Measurements from ENCODE around the gene UQCC5. TPM values are rescaled to one million over a fixed set of nuclear protein-coding genes. Genes with fewer than 3 reads are reported as not detected.
A peak's percentile ranks its signal among the peaks of the same experiment; 100 is the strongest.

The UQCC5 gene
- total RNA-seq, 1 experiment from 2014 or later, result 10.3 TPM

GRCh38 chr3:52541050-52541449 is 4.6 kb downstream of the UQCC5 start:
- peaks cover 3% of the 10 kb centered on the region for H3K36me3 ChIP-seq (ENCODE audit: insufficient read depth, low read length, poor library complexity, severe bottlenecking)
- DNase-seq (ENCODE audit: low spot score), result no peak
- CTCF ChIA-PET, result no interaction called here
- H3K4me3 ChIP-seq (ENCODE audit: low read depth, low read length, poor library complexity, severe bottlenecking), result no peak overlapping the region
- H3K27me3 ChIP-seq (replicated peaks; ENCODE audit: insufficient read depth, low read depth, low read length, poor library complexity), result no peaks in the 10 kb centered on the region
- H3K9me3 ChIP-seq (ENCODE audit: low read depth, low read length, poor library complexity, severe bottlenecking), result no peaks in the 10 kb centered on the region
- POLR2A ChIA-PET (ENCODE audit: low non-redundant PET), result no interaction called here
- no peaks in the 10 kb centered on the region for H3K4me1 ChIP-seq (ENCODE audit: insufficient read depth, low read length, poor library complexity, severe bottlenecking)
- H3K27ac ChIP-seq (ENCODE audit: low read depth, low read length, poor library complexity, severe bottlenecking), result no peak overlapping the region
- TF ChIP-seq CTCF (conservative IDR thresholded peaks at IDR 0.05; ENCODE audit: low read depth, low read length), result no peak
- TF ChIP-seq EZH2 (IDR thresholded peaks at IDR 0.05; ENCODE audit: borderline replicate concordance, low read depth, low read length, poor library complexity, severe bottlenecking), result no peak
- no TSS peak for BruUV-seq (replicated peaks)
- intact Hi-C loops (cut with micrococcal nuclease; ENCODE audit: unreplicated experiment), result no loop called here

- H3K36me3 ChIP-seq (ENCODE audit: insufficient read depth, low read length, poor library complexity, severe bottlenecking), result peaks cover 12% of the 10 kb centered on the region
- H3K9me3 ChIP-seq (ENCODE audit: low read depth, low read length, poor library complexity, severe bottlenecking), result no peaks in the 10 kb centered on the region
- no peak overlapping the region for H3K4me3 ChIP-seq (ENCODE audit: low read depth, low read length, poor library complexity, severe bottlenecking)
- TF ChIP-seq EZH2 (IDR thresholded peaks at IDR 0.05; ENCODE audit: borderline replicate concordance, low read depth, low read length, poor library complexity, severe bottlenecking), result no peak
- TF ChIP-seq CTCF (conservative IDR thresholded peaks at IDR 0.05; ENCODE audit: low read depth, low read length), result no peak
- BruUV-seq (replicated peaks), result no TSS peak
- no peaks in the 10 kb centered on the region for H3K4me1 ChIP-seq (ENCODE audit: insufficient read depth, low read length, poor library complexity, severe bottlenecking)
- H3K27ac ChIP-seq (ENCODE audit: low read depth, low read length, poor library complexity, severe bottlenecking), result no peak overlapping the region
- CTCF ChIA-PET, result no interaction called here
- intact Hi-C loops (cut with micrococcal nuclease; ENCODE audit: unreplicated experiment), result no loop called here
- no peaks in the 10 kb centered on the region for H3K27me3 ChIP-seq (replicated peaks; ENCODE audit: insufficient read depth, low read depth, low read length, poor library complexity)
- POLR2A ChIA-PET (ENCODE audit: low non-redundant PET), result interaction anchor here (0.5 kb wide), 1 partner anchor 1019 kb away, joined by 5 read pairs; no protein-coding TSS in a partner anchor
- DNase-seq (ENCODE audit: low spot score), result no peak
These were observed 8.5 kb downstream of the UQCC5 start for GRCh38 chr3:52544937-52545336.

GRCh38 chr3:52546111-52546901 is 9.9 kb downstream of the UQCC5 start:
- no peak for DNase-seq (ENCODE audit: low spot score)
- Histone ChIP-seq H3K27me3 (replicated peaks; ENCODE audit: insufficient read depth, low read depth, low read length, poor library complexity) (no peaks in the 10 kb centered on the region), H3K4me1 (ENCODE audit: insufficient read depth, low read length, poor library complexity, severe bottlenecking) (no peaks in the 10 kb centered on the region), H3K4me3 (ENCODE audit: low read depth, low read length, poor library complexity, severe bottlenecking) (no peak overlapping the region), H3K9me3 (ENCODE audit: low read depth, low read length, poor library complexity, severe bottlenecking) (no peaks in the 10 kb centered on the region), H3K36me3 (ENCODE audit: insufficient read depth, low read length, poor library complexity, severe bottlenecking) (peaks cover 12% of the 10 kb centered on the region), H3K27ac (ENCODE audit: low read depth, low read length, poor library complexity, severe bottlenecking) (no peak overlapping the region)
- CTCF ChIA-PET, result no interaction called here
- TF ChIP-seq EZH2 (IDR thresholded peaks at IDR 0.05; ENCODE audit: borderline replicate concordance, low read depth, low read length, poor library complexity, severe bottlenecking) (no peak), CTCF (conservative IDR thresholded peaks at IDR 0.05; ENCODE audit: low read depth, low read length) (no peak)
- POLR2A ChIA-PET (ENCODE audit: low non-redundant PET), result no interaction called here
- TSS peak; percentile 43 for BruUV-seq (replicated peaks)
- intact Hi-C loops (cut with micrococcal nuclease; ENCODE audit: unreplicated experiment), result no loop called here

Measured in A673 (cell line).